CD4-positive, alpha-beta T cell treated with Interleukin-15 for 4 hours (primary cell): ENCODE data around the gene TMEM198.

Experiments used
- DNase-seq: peaks from one replicate; pipeline ENCODE4 v3.0.0-alpha.2; 2020; ENCODE audit warnings: low spot score

The TMEM198 gene, protein sequence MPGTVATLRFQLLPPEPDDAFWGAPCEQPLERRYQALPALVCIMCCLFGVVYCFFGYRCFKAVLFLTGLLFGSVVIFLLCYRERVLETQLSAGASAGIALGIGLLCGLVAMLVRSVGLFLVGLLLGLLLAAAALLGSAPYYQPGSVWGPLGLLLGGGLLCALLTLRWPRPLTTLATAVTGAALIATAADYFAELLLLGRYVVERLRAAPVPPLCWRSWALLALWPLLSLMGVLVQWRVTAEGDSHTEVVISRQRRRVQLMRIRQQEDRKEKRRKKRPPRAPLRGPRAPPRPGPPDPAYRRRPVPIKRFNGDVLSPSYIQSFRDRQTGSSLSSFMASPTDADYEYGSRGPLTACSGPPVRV

DNA sequence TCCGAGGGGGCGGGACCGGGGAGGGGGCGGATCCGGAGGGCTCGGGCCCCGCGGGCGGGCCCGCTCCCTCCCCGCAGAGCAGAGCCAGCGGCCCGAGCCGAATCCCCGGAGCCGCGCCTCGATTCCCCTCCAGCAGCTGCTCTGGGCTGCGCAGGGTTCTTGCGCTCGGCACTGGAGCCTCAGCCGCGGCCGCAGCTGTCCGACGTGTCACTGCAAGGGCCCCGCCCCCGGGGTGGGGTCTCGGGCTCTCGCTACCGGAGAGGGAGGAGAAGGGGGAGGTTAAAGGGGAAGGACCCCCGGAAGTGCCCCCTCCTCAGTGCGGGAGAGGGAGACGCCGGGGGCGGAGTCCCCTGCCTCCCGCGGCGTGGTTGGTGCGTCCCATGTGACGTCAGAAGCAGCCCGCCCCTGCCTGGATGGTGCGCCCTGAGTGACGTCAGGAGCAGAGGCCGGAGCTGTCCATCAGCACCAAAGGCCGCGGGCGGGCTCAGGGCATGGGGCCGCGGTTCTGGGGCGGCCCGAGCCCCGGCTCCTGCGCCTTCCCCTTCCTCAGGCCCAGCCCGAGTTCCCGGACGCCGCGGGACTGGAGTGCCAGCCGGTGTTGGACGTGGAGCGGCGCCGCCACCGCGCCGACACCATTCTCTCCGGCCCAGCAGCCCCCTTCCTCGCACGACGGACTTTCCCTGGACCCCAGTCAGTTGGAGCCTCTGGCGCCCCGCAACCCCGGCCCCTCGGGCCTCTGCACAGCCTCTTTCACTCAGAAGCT, at the start of gene TMEM198, which contains the start of gene CHPF:
Gene TMEM198, plus strand, starts transcription at position 433 of the 763 bp plus-strand sequence. CDS start 700 bp downstream, outside the sequence.
Gene CHPF, minus strand, starts transcription at position 214 of the 763 bp plus-strand sequence. CDS start 271 bp downstream, outside the sequence.
- peak; percentile 94 for DNase-seq

DNA sequence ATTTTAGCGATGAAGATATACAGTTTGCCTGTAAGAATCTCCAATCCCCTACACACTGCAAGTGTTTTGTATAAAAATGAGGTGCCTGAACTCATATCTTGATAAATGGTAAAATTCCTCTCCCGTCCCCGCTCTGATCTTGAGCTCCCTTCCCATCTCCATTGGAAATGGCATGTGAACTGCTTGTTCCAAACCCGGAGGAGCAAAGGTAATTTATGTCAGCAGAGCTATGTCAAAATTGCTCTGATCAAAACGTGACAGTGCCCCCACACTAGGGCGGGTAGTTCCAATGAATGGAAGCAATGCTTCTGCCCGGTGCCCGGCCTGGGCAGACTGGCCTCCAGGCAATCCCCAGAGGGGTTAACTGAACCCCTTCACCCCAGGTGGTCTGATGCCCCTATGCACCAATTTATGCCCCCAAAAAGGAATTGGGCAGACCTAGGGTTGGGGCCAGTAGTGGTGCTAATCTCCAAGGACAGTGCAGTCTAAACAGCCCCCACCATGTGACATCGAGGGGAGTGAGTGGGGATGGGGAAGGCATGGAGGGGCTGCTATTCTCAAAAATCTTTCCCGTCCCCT, 48.8 kb upstream of the TMEM198 start:
- no peak for DNase-seq

DNA sequence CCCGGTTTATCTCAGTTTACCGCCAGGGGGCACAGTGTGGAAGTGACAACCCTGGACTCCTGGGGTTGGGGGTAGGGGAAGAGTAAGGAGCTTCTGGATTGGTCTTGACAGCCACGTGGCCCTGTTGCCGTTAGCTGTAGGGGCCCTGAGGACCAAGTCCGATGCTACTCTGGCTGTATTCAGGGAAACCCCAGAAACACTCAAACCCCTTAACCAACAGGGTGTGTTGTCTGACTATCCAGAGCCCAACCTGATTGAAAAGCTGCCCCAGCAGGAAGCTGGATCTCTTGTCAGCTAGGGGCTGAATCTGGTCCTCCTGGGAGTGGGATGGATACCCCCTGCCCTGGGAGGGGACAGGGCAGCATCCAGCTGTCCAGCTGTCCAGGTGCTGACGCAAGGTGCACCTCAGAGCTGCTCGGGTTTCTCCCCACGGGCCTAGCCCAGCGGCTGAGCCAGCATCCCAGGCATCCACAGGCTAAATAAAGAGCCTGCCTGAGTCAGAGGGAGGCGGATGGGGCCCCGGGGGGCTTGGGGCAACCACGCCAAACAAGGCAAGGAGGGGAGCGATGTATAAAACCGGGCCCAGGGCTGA, 48.2 kb upstream of the TMEM198 start:
- peak; percentile 54 for DNase-seq

DNA sequence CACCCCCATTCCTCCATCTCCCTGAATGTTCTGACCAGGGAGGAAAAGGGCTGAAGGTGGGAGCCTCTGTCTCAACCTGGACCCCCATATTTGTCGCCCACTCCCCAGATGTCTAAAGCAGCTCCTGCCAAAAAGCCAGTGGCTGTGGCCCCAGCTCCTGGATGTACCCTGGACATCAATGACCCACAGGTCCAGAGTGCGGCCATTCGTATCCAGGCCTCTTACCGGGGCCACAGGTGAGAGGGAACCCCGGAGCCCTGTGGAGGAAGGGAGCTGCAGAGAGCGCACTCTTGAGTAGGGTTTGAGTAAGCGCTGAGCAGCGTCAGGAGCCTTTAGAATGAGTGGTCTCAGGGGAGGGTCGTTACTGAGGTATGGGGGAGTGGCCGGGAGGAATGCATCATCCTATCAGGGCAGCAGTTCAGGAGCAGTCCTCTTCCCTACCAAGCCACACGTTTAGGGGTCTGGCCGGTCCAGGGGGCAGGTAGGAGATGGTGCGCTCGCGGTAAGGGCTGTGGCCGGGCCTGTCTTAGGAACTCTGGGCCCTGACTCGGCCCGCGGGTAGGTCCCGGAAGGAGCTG, 47.5 kb upstream of the TMEM198 start:
- DNase-seq, result no peak

DNA sequence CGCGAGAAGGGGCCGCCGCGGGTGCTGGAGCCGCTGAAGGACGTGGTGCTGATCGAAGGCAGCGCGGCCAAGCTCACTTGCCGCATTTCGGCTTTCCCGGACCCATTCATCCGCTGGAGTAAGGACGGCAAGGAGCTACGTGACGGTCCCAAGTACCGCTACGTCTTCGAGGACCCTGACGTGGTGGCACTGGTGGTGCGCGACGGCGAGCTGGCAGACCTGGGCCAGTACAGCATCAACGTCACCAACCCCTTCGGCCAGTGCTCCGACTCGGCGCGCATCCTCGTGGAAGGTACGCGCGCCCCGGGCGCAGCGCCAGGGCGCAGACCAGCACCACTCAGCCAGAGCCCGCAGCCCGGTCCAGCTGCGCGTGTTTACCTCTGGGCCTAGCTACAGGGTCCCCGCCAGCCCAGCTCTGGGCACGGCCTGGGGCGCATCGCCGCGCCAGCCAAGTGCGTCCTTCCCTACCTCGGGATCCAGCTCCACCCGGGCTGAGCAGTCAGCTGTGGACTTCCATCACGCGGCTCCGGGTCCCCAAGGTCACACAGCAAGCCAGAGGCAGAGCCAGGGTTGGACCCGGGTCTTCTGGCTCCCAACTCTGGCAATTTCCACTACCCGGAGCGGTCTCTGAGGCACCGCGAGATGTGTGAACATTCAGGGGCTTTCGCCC, 46.9 kb upstream of the TMEM198 start:
- DNase-seq, result no peak

DNA sequence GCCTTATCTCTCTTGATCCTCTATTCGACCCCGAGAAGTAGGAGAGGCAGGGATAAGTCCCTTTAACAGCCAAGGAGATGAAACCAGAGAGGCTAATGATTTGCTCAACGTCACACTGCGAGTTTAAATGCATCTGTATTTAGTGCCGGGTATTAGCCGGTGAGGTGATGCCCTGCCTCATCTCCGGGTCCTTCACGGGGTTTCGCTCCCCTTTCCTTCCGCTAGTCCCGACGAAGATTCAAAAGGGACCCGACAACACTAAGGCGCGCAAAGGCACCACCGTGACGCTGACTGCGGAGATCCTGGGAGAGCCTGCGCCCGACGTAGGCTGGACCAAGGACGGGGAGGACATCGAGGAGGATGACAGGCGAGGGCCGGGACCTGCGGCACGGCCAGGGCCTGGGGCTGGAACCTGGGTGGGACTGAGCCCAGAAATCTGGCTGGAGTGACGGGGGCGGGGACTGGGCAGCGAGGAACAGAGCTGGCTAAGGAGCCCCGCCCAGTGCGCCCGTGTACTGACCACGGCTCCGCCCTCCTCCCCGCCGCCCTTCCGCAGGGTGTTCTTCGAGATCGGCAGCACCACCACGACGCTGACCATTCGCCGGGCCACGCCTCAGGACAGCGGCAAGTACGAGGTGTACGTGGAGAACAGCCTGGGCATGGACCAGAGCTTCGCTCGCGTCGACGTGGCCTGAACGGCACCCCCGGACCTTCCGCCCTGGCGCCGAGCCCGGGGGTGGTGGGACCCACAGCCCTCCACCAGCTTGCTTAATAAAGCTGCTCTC, 46.1 kb upstream of the TMEM198 start:
- DNase-seq, result peak; percentile 15

DNA sequence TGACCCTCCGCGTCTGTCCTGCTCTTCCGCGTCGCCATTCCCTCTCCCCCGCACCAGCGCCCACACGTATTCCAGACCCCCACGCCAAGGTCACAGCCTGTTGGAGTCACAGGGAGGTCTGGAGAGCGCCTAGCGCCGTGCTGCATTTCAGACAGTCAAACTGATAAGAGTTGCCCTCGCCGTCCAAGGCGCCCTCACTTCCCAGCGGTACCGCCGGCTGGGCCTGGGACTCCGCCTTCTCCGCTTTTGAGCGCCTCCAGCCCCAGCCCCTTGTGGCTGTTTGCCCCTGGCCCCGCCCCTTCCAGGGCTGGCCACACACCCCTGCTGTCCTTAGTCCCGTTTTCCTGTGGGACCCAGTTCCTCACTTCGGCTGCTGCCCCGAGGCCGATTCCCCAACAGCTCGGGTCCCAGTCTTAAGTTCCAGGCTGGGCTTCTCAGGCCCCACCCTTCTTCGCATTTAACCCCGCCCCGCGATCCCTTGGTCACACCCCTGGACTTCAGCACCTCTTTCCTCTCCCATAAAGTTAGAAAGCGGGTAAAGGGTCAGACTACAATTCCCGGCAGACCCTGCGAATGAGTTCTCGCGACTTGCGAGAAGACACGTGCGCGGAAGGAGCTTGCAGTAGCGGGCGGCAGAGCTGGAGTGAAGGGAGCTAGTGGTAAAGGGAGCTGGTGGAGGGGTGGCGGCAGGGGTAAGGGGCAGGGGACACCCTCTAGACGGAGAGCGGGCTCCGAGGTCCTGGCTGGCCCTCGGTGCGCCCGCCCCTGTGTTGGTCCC, 45.4 kb upstream of the TMEM198 start, which contains the start of gene GMPPA:
Gene GMPPA, plus strand, starts transcription at position 612 of the 778 bp plus-strand sequence. CDS start 1,085 bp downstream, outside the sequence.
- DNase-seq, result peak; percentile 96

DNA sequence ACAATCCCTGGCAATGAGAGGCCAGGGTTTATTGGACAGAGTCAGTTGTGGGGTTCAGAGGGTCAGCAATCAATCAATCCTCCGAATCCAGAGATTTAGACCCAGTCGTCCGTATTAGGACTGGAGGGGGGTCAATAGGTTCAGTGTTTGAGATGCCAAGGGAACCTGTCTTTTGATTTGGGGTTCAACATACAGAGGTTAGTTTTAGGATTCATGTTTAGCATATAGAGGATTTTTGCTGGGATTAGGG, 44.8 kb upstream of the TMEM198 start:
- DNase-seq, result no peak

DNA sequence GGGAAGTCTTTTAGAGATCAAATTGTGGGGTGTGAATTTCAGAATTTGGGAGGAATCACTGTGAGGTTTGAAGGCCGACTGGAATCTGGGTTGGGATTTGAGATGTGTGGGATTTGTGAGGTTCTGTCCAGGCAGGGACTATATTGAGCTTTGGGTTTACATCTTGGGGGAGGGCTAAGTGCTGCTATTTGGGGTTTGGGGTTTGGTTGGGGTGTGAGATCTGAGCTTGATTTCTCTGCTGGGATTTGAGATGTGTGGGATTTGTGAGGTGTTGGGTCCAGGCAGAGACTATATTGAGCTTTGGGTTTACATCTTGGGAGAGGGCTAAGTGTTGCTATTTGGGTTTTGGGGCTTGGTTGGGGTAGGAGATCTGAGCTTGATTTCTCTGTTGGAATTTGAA, 44.3 kb upstream of the TMEM198 start:
- DNase-seq, result no peak

DNA sequence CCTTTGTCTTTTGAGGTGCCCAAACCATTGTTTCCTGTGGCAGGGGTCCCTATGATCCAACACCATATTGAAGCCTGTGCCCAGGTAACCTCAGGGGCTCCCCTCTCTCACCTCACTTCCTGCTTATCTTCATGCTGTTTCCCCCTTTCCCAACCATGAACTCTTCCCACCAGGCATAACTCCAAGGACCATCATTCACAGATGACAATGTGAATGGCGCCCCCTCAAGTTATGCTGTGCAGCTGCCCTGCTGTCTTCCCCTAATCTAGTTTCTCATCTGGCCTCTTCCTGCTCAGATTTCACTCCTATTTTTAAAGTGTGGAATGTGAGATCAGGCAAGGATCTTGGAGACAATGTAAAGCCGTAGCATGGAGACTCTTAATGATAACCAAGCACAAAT, 43.7 kb upstream of the TMEM198 start:
- no peak for DNase-seq

DNA sequence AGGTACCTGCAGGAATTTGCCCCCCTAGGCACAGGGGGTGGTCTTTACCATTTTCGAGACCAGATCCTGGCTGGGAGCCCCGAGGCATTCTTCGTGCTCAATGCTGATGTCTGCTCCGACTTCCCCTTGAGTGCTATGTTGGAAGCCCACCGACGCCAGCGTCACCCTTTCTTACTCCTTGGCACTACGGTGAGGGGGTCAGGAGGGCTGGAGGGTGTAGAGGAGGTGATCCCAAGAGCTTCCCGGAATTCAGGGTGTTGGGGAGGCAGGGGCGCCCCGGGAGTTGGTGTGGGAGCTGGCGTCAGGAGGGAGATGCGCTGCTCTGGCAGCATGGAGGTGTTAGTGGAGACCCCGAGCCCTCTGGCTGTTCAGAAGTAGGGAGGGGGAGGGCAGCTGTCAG, 42.0 kb upstream of the TMEM198 start:
- no peak for DNase-seq

DNA sequence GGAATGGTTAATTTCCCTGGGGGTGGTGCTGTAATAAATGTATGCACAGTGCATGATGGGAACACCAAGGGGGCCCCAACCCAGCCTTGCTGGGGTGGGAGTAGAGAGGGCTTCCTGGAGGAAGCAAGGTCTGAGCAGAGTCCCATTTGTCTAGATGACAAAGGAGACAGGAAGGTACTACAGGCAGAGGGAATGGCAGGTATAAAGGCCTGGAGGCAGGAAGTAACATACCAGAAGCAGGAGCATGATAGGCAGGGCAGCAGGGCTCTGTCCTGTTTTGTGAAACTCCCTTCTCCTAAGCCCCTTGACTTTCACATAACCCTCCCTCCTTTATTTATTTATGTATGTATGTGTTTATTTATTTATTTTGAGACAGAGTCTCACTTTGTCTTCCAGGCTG, 41.2 kb upstream of the TMEM198 start:
- DNase-seq, result no peak

DNA sequence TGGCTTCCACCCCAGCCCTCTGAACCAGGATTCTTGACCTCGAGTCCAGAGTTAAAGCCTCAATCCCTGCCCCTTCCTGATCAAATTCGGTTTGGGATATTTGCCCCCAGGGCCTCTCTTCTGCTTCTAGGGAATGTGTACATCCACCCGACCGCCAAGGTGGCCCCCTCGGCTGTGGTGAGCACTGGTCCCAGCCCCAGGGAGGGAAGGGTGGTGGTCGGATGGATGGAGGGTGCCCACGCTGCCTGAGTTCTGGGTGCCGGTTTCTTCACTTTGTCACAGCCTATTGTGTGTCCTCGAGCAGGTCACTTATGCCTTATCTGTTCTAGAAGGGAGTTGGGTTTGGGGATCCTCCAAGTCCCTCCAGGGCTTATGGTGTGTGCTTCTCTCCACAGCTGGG, 38.2 kb upstream of the TMEM198 start:
- no peak for DNase-seq

DNA sequence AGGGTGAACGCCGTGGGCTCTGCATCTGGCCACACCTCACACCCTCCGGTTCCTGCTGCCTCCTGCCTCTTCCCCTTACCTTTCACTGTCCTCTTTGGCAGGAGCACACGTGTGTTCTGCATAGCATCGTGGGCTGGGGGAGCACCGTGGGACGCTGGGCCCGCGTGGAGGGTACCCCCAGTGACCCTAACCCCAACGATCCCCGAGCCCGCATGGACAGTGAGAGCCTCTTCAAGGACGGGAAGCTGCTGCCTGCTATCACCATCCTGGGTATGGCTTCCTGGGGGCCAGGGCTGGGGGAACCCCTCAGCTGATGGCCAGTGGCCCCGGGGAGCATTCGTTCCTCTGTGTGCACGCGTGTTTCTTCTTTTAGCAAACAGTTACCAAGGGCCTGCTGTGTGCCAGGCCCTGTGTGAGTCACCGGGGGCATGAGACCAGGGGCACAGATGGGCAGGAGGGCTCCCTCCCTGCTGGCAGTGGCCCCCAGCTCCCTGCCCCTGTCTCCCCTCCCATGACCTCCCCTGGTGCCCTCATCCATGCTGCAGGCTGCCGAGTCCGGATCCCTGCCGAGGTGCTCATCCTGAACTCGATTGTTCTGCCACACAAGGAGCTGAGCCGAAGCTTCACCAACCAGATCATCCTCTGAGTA, 37.6 kb upstream of the TMEM198 start:
- no peak for DNase-seq

DNA sequence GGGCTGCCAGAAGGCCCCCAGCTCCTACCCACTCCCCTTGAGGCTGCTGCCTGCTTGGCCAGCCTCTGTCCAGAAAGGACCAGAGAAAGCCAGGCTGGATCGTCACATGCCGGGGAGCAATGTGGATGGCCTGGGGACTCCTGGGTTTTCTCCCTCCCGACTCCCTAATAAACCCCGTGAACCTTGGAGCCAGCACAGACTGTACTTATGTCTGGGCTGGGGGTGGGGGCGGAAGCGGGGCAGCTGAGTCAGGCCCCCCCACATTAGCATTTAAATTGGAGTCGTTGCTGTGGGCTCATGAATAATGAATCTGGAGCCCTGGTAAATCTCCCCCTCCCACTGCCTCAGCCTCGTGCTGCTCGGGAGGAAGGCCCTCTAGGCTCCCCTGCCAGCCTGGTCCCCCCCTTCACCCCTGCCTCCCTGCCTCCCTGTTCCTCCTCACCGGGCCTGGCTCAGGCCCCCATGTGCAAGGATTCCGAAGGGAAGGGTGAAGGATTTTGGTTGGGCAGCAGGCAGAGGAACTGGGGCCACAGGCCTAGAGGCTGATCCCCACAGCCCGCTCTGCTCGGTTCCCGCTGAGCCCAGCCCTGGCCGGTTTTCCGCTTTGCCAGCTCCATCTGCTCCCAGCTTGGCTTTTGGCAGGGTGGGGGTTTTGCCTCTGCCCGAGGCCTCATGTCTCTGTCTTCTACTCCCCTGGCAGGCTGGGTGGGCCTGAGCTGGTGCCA, 36.9 kb upstream of the TMEM198 start:
- no peak for DNase-seq

DNA sequence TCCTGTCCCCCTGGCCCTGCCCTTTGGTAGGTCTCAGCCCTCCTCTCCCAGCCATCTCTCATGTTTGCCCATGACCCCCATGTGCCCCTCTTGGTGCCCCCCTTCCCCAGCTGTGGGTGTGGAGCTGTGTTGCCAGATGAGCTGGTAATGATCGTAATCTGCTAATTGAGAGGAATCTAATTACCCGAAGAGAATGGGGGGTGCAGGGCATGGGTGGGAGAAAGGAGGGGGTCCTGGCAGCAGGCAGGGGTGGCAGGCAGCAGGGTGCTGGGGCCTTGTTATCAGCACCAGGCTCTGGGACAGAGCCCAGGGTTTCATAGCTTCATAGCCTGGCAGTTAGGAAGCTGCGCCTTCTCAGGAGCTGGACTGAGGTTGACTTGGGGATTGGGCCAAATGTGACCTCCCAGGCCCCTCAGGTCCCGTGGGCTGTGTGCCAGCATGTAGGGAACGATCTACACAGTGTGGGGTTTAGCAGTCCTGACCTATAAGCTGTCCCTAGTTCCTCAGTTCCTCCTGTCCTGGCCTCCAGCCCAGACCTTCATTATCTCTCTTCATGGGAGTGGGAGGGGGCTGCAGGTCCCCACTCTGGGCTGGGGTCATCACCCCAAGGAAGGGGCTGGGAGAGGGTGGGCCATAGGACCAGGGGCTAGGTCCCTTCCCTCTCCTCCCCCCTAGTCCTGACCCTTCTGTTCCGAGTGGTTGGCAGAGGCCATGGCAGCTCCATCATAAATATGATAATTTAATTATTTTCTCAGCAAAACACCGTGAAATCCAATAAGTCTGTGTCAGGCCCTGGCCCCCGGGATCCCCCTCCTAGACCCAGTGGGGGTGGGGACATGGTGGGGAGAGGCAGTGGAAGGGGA, 36.0 kb upstream of the TMEM198 start:
- DNase-seq, result no peak

DNA sequence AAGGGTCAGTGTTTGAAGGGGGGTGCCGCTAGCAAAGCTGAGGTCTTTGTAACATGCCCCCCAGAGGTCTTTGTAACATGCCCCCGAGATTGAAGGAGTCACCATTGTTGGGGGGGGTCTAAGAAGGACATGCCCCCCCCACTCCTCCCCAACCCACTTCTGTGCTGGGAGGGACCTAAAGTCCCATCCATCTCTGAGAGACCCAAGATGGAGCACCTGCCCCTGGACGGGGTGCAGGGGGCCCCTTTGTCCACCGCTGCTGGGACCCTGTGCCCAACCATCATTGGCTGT, 35.4 kb upstream of the TMEM198 start:
- no peak for DNase-seq
